PC-9 (cell line): ENCODE results near the gene VTCN1.

Experiments used
- CTCF ChIP-seq: fragments of 200-600 bp; sonication (generic); conservative IDR thresholded peaks from 2 replicates; pipeline ENCODE4 v1.6.1; 2017; ENCODE audit warnings: mixed run types, antibody characterized with exemption, mild to moderate bottlenecking, moderate library complexity
- EZH2 ChIP-seq: fragments of 200-600 bp; sonication (generic); IDR thresholded peaks from 2 replicates; pipeline ENCODE4 v1.8.0; 2017; ENCODE audit warnings: antibody characterized with exemption, low read depth

- TF ChIP-seq CTCF, result no peak
- no peak for TF ChIP-seq EZH2
These were observed 48.1 kb upstream of the VTCN1 start for GRCh38 chr1:117258791-117259190.
